Esophagus squamous epithelium (tissue), 4 donors: Measurements from ENCODE around the gene COL15A1.

ENCODE experiments used
- POLR2A ChIP-seq, 4 donors: fragments of 450-650 bp; IDR thresholded peaks; one replicate each; pipeline ENCODE4 v1.6.1; 2017; ENCODE audit warnings: antibody characterized with exemption in 4 of 4, mild to moderate bottlenecking in 4 of 4, moderate library complexity in 3 of 4
- TF ChIP-seq, protein P1 (sequence below), 6 experiments: fragments of 450-650 bp in 4 of 6; fragments of 200-600 bp in 2 of 6; sonication (generic) in 2 of 6; IDR thresholded peaks; one replicate each; pipeline ENCODE4 v1.5.1; 2016 to 2019; ENCODE audit warnings: antibody characterized with exemption in 6 of 6, mild to moderate bottlenecking in 4 of 6, moderate library complexity in 4 of 6

- TF ChIP-seq, protein P1, sequence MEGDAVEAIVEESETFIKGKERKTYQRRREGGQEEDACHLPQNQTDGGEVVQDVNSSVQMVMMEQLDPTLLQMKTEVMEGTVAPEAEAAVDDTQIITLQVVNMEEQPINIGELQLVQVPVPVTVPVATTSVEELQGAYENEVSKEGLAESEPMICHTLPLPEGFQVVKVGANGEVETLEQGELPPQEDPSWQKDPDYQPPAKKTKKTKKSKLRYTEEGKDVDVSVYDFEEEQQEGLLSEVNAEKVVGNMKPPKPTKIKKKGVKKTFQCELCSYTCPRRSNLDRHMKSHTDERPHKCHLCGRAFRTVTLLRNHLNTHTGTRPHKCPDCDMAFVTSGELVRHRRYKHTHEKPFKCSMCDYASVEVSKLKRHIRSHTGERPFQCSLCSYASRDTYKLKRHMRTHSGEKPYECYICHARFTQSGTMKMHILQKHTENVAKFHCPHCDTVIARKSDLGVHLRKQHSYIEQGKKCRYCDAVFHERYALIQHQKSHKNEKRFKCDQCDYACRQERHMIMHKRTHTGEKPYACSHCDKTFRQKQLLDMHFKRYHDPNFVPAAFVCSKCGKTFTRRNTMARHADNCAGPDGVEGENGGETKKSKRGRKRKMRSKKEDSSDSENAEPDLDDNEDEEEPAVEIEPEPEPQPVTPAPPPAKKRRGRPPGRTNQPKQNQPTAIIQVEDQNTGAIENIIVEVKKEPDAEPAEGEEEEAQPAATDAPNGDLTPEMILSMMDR (IDR thresholded peaks at IDR 0.05): no peak
- TF ChIP-seq POLR2A (IDR thresholded peaks at IDR 0.05): no peak
These were observed 43.5 kb upstream of the COL15A1 start for GRCh38 chr9:98900244-98900643.
